HEK293T (cell line): ENCODE data around the gene CACYBP.

Source experiments
- ELF4 ChIP-seq: fragments of 450-650 bp; IDR thresholded peaks from 2 replicates; pipeline ENCODE4 v1.6.1; 2017; ENCODE audit warnings: antibody characterized with exemption
- NFRKB ChIP-seq: fragments of 450-650 bp; IDR thresholded peaks from 2 replicates; pipeline ENCODE4 v1.6.1; 2016; ENCODE audit warnings: mild to moderate bottlenecking, moderate library complexity

DNA sequence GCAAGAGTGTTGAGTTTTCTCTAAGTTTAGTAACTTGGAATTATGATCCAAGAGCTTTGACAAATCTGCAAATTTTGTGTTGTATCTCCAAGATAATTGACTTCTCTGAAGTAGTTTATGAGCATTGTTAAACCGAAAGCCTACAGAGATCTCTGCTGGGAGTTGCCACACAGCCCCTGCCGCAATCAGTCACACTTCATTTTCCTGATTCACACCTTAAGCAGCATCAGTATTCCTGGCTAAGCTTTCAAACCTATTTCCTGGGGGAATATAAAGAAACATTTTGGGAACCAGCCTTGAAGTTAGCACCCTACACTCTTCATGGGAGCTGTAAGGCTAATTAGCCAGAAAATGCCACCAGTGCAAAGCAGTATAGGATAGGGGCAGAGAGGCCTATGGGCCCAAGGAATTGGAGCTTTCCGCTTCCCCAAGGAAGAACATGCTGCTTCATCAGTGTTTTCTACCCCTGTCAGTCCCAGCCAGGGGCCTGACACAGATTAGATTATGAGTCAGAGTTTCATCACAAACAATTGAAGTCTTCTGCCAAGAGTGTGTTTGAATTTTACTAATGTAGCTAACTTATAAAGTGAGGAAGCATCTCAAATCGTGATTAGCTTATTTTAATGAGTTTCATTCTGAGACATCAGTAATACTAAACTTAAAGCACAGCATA, 23.2 kb upstream of the CACYBP start:
- TF ChIP-seq ELF4 (no peak), NFRKB (no peak)
